ENCODE results near the gene PARP15. TPM values are rescaled to one million over a fixed set of nuclear protein-coding genes. Genes with fewer than 3 reads are reported as not detected.

PARP15 gene
- total and polyA plus RNA-seq, 2 of the 4 experiments (the other 2 are of a cell fraction), result 0.10 TPM; not detected in 1

- Histone ChIP-seq H2AFZ (replicated peaks; ENCODE audit: low read length, poor library complexity) (no peak overlapping the region), H3K18ac (ENCODE audit: low read depth, low read length) (no peak overlapping the region), H2BK15ac (ENCODE audit: low read depth, low read length) (no peak overlapping the region), H3K27me3 (ENCODE audit: control insufficient read depth, insufficient read depth, low read length) (no peaks in the 10 kb centered on the region), H3K4me2 (ENCODE audit: low read depth, low read length) (no peak overlapping the region), H3K4ac (ENCODE audit: low read depth, low read length) (no peak overlapping the region), H3K9ac (ENCODE audit: low read depth, low read length) (no peak overlapping the region), H4K5ac (ENCODE audit: low read depth, low read length) (no peak overlapping the region), H2BK20ac (ENCODE audit: low read depth, low read length) (no peak overlapping the region), H3K27ac (ENCODE audit: insufficient read depth, low read length) (no peak overlapping the region), H4K20me1 (ENCODE audit: insufficient read depth, low read length) (no peaks in the 10 kb centered on the region), H3K56ac (ENCODE audit: extremely low read depth, insufficient read depth, low read length) (no peak overlapping the region), H3K9me3 (ENCODE audit: control insufficient read depth, insufficient read depth, low read length) (no peaks in the 10 kb centered on the region), H2BK5ac (ENCODE audit: low read depth, low read length, poor library complexity, severe bottlenecking) (no peak overlapping the region), H3K14ac (replicated peaks; ENCODE audit: low read depth, low read length) (no peak overlapping the region), H2AK9ac (replicated peaks; ENCODE audit: low read depth, low read length, poor library complexity) (no peak overlapping the region), H4K8ac (ENCODE audit: low read depth in 2 of 2, low read length in 2 of 2) (no peak overlapping the region), H3K4me1 (ENCODE audit: control insufficient read depth, insufficient read depth, low read length) (no peaks in the 10 kb centered on the region), H3K4me3 (ENCODE audit: insufficient read depth, low read depth, low read length) (no peak overlapping the region), H3K36me3 (ENCODE audit: control insufficient read depth, insufficient read depth, low read length) (peaks cover 12% of the 10 kb centered on the region), H2AK5ac (ENCODE audit: low read depth, low read length) (no peak overlapping the region), H4K91ac (ENCODE audit: insufficient read depth, low read depth, low read length) (no peak overlapping the region), H3K23ac (ENCODE audit: low read depth, low read length) (no peak overlapping the region), H3K9me1 (ENCODE audit: insufficient read depth, low read length) (peaks cover 4% of the 10 kb centered on the region; the same call in 1 of the 2 replicates), H3K79me1 (ENCODE audit: low read depth in 1 of 2, low read length in 2 of 2) (no peaks in the 10 kb centered on the region), H2BK120ac (ENCODE audit: low read depth, low read length) (no peak overlapping the region)
- ChIA-PET POLR2A (ENCODE audit: unreplicated experiment) (no interaction called here), CTCF (interaction anchor here (0.6 kb wide), 1 partner anchor 13 kb away, joined by 5 read pairs; no protein-coding TSS in a partner anchor)
- peak; percentile 25; the same call in 1 of the 2 replicates for ATAC-seq (ENCODE audit: low read depth)
- dilution Hi-C loops (cut with HindIII; ENCODE audit: low sequenced_read_pairs, unreplicated experiment) (no loop called here), intact Hi-C loops (cut with micrococcal nuclease) (no loop called here), in situ Hi-C loops (cut with MboI; ENCODE audit: low sequenced_read_pairs) (no loop called here)
- no peak for DNase-seq
- no CpG with 5 or more reads among the region's 2 CpGs for WGBS, 2 experiments (ENCODE audit: extremely low coverage in 2 of 2, insufficient read length in 1 of 2)
- TF ChIP-seq RAD21 (IDR thresholded peaks at IDR 0.05; ENCODE audit: low read length), result no peak
- TF ChIP-seq RCOR1 (IDR thresholded peaks at IDR 0.05; ENCODE audit: insufficient replicate concordance, low read length), result no peak
- TF ChIP-seq MAFK (IDR thresholded peaks at IDR 0.05; ENCODE audit: low read depth, low read length), result no peak
- no peak for TF ChIP-seq FOS (IDR thresholded peaks at IDR 0.05; ENCODE audit: low read depth, low read length)
- TF ChIP-seq SMC3 (IDR thresholded peaks at IDR 0.05; ENCODE audit: low read depth, low read length), result no peak
- no peak for TF ChIP-seq MAZ (IDR thresholded peaks at IDR 0.05; ENCODE audit: borderline replicate concordance, low read depth, low read length)
- no peak for TF ChIP-seq POLR2A (IDR thresholded peaks at IDR 0.05; ENCODE audit: low read depth, low read length)
- TF ChIP-seq USF2 (IDR thresholded peaks at IDR 0.05; ENCODE audit: low read depth, low read length), result no peak
- no peak for TF ChIP-seq BHLHE40 (IDR thresholded peaks at IDR 0.05; ENCODE audit: low read depth, low read length)
- no peak for TF ChIP-seq RFX5 (IDR thresholded peaks at IDR 0.05; ENCODE audit: low read depth, low read length)
- no peak for TF ChIP-seq NFE2L2 (IDR thresholded peaks at IDR 0.05; ENCODE audit: low read depth, low read length)
- TF ChIP-seq ELK1 (IDR thresholded peaks at IDR 0.05; ENCODE audit: borderline replicate concordance, low read depth, low read length), result no peak
- TF ChIP-seq CTCF (conservative IDR thresholded peaks at IDR 0.05; ENCODE audit: low read depth, low read length), result no peak
- TF ChIP-seq CEBPB (IDR thresholded peaks at IDR 0.05; ENCODE audit: low read depth, low read length), result no peak
- TF ChIP-seq MXI1 (IDR thresholded peaks at IDR 0.05; ENCODE audit: borderline replicate concordance, low read depth, low read length), result no peak
- no peak for TF ChIP-seq CHD1 (IDR thresholded peaks at IDR 0.05; ENCODE audit: low read depth, low read length)
- no TSS peak for BruUV-seq (replicated peaks)
Observed at GRCh38 chr3:122533480-122533879, 44.0 kb upstream of the PARP15 start.
